ENCODE measurements around the gene TP53I13. TPM values are rescaled to one million over a fixed set of nuclear protein-coding genes. Genes with fewer than 3 reads are reported as not detected.
"Not testable (repeated sequence)": the region's sequence is repeated elsewhere in the genome, so short reads cannot be mapped to it uniquely, and the experiment has no call there.

The TP53I13 gene
- total RNA-seq, 4 donors from 2014 or later: 31.6 to 45.9 (median 40.3) TPM

GRCh38 chr17:29546830-29547229, 21.7 kb upstream of the TP53I13 start:
- no peak overlapping the region for H3K4me3 ChIP-seq
- no peak overlapping the region for H3K27ac ChIP-seq
- 97% methylated on average over 1 of the region's 1 CpG for WGBS
- TF ChIP-seq, protein P1, sequence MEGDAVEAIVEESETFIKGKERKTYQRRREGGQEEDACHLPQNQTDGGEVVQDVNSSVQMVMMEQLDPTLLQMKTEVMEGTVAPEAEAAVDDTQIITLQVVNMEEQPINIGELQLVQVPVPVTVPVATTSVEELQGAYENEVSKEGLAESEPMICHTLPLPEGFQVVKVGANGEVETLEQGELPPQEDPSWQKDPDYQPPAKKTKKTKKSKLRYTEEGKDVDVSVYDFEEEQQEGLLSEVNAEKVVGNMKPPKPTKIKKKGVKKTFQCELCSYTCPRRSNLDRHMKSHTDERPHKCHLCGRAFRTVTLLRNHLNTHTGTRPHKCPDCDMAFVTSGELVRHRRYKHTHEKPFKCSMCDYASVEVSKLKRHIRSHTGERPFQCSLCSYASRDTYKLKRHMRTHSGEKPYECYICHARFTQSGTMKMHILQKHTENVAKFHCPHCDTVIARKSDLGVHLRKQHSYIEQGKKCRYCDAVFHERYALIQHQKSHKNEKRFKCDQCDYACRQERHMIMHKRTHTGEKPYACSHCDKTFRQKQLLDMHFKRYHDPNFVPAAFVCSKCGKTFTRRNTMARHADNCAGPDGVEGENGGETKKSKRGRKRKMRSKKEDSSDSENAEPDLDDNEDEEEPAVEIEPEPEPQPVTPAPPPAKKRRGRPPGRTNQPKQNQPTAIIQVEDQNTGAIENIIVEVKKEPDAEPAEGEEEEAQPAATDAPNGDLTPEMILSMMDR (IDR thresholded peaks at IDR 0.05): no peak
- no peak for TF ChIP-seq POLR2A (IDR thresholded peaks at IDR 0.05)
- TF ChIP-seq EP300 (IDR thresholded peaks at IDR 0.05): no peak
- TF ChIP-seq POLR2AphosphoS5 (IDR thresholded peaks at IDR 0.05): no peak
- no peak for DNase-seq (ENCODE audit: low spot score in 2 of 2)
- H3K27me3 ChIP-seq: no peaks in the 10 kb centered on the region
- no peaks in the 10 kb centered on the region for H3K9me3 ChIP-seq
- peaks cover 28% of the 10 kb centered on the region for H3K36me3 ChIP-seq
- H3K4me1 ChIP-seq: peaks cover 5% of the 10 kb centered on the region

DNA sequence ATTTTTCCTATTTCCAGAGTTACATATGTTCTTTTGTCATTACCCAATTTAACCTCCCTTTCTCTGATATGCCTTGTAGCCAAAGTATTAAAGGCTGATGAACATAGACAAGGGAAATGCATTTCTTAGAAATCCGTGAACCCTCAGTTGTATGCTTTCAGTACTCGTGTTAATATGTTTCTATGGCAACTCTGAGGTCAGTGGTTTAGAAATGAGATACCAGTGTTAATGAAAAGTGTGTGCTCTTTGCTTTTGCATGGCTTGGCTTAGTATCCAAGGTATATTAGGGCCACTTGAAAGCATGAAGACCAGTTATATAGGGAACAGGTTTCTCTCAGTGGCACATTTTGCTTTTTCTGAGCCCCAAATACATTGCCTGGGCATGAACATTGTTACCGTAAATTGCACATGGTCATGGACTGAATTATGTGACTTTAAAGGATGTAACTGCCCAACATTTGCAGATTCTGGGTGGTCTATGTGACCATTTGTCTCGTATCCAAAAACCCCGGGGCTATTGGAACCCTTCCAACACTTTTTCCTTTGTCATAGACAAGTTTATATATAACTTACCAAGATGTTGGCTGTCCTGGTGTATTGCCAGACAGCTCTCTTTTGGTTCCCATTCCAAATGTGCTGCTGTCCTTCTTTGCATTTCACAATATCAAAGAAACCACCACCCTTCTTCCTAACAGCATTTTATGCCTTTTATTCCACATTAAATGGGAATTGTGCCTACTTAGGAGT, 19.2 kb upstream of the TP53I13 start:
- WGBS: 28% methylated on average over 5 of the region's 5 CpGs
- Histone ChIP-seq H3K27me3 (no peaks in the 10 kb centered on the region), H3K36me3 (peaks cover 4% of the 10 kb centered on the region), H3K4me3 (no peak overlapping the region), H3K27ac (no peak overlapping the region), H3K4me1 (peaks cover 5% of the 10 kb centered on the region), H3K9me3 (no peaks in the 10 kb centered on the region)
- TF ChIP-seq POLR2AphosphoS5 (IDR thresholded peaks at IDR 0.05): no peak
- no peak for TF ChIP-seq EP300 (IDR thresholded peaks at IDR 0.05)
- TF ChIP-seq POLR2A (IDR thresholded peaks at IDR 0.05): no peak
- TF ChIP-seq, protein P1 (IDR thresholded peaks at IDR 0.05): no peak
- DNase-seq (ENCODE audit: low spot score in 2 of 2): peak in 1 of 2 donors; percentile 19

DNA sequence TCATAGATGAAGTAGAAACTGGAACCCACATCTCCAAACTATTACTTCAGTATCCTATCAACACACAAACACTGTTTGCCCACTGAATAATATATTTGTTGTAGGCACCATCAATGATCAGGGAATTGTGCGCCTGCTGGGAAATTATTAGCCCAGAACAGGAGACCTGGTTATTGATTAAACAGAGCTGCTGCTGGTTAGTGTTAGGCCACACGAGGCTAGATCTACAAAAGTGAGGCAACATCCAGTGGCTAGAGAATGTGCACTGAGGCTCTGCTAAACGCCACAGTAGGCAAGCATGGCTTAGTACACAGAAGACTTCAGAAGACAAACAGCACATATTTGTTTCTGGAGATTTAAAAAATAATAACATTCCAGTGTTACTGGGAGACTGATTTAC, 12.7 kb upstream of the TP53I13 start:
- DNase-seq (ENCODE audit: low spot score in 2 of 2): no peak
- no peak overlapping the region for H3K27ac ChIP-seq
- H3K4me1 ChIP-seq: no peaks in the 10 kb centered on the region
- 76% methylated on average over 3 of the region's 3 CpGs for WGBS
- H3K9me3 ChIP-seq: no peaks in the 10 kb centered on the region
- no peak for TF ChIP-seq POLR2AphosphoS5 (IDR thresholded peaks at IDR 0.05)
- TF ChIP-seq POLR2A (IDR thresholded peaks at IDR 0.05): no peak
- TF ChIP-seq, protein P1 (IDR thresholded peaks at IDR 0.05): no peak
- TF ChIP-seq EP300 (IDR thresholded peaks at IDR 0.05): no peak
- no peaks in the 10 kb centered on the region for H3K27me3 ChIP-seq
- H3K4me3 ChIP-seq: no peak overlapping the region
- no peaks in the 10 kb centered on the region for H3K36me3 ChIP-seq

- Histone ChIP-seq H3K4me3 (no peak overlapping the region), H3K4me1 (peaks cover 5% of the 10 kb centered on the region), H3K9me3 (no peaks in the 10 kb centered on the region), H3K27ac (no peak overlapping the region), H3K36me3 (peaks cover 6% of the 10 kb centered on the region), H3K27me3 (no peaks in the 10 kb centered on the region)
- WGBS: 100% methylated on average over 1 of the region's 1 CpG
- DNase-seq (ENCODE audit: low spot score in 2 of 2): no peak
- TF ChIP-seq POLR2A (IDR thresholded peaks at IDR 0.05) (no peak), POLR2AphosphoS5 (IDR thresholded peaks at IDR 0.05) (no peak), EP300 (IDR thresholded peaks at IDR 0.05) (no peak)
- TF ChIP-seq, protein P1 (IDR thresholded peaks at IDR 0.05): no peak
Observed at GRCh38 chr17:29557085-29557738, 11.3 kb upstream of the TP53I13 start.

DNA sequence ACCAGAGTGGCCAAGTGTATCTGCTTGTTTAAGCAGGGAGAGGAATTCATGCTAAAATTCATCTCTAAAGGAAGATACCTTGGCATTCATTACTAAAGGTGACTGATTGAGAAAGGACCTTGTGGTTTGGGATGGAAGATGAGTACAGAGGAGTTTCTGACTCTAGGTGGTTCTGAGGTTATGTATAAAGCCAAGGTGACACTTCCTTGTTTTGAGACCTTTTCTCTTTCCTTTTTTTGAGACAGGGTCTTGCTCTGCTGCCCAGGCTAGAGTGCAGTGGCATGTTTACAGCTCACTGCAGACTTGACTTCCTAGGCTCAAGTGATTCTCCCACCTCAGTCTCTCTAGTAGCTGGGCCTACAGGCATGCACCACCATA, 10.8 kb upstream of the TP53I13 start:
- Histone ChIP-seq H3K27me3 (no peaks in the 10 kb centered on the region), H3K4me1 (peaks cover 5% of the 10 kb centered on the region), H3K27ac (no peak overlapping the region), H3K4me3 (no peak overlapping the region), H3K36me3 (peaks cover 7% of the 10 kb centered on the region), H3K9me3 (no peaks in the 10 kb centered on the region)
- no peak for DNase-seq (ENCODE audit: low spot score in 2 of 2)
- TF ChIP-seq POLR2A (IDR thresholded peaks at IDR 0.05): no peak
- TF ChIP-seq EP300 (IDR thresholded peaks at IDR 0.05): no peak
- no peak for TF ChIP-seq POLR2AphosphoS5 (IDR thresholded peaks at IDR 0.05)
- TF ChIP-seq, protein P1 (IDR thresholded peaks at IDR 0.05): no peak

GRCh38 chr17:29558139-29558538, 10.4 kb upstream of the TP53I13 start:
- H3K4me1 ChIP-seq; H3K27me3 ChIP-seq; H3K4me3 ChIP-seq; H3K36me3 ChIP-seq; H3K27ac ChIP-seq; H3K9me3 ChIP-seq; DNase-seq (ENCODE audit: low spot score in 2 of 2): not testable (repeated sequence)
- WGBS: 91% methylated on average over 5 of the region's 5 CpGs

Data from suprapubic skin (tissue), 4 donors.